Activated CD4-positive, alpha-beta T cell treated with anti-CD3 and anti-CD28 coated beads, Interleukin-2, amount 10 ng/mL, durations not matched to agents 24 days and 14 days (primary cell): ENCODE data around the gene GCNT2. TPM values are rescaled to one million over a fixed set of nuclear protein-coding genes. Genes with fewer than 3 reads are reported as not detected.
"Not testable (repeated sequence)": the region's sequence is repeated elsewhere in the genome, so short reads cannot be mapped to it uniquely, and the experiment has no call there.

Source experiments
- DNase-seq: peaks from one replicate; pipeline ENCODE4 v3.0.0; 2022
- H3K27ac Mint-ChIP-seq: one replicate; pipeline ENCODE4 v1.8.0; 2022; ENCODE audit warnings: mild to moderate bottlenecking, mixed read lengths
- H3K27me3 Mint-ChIP-seq: one replicate; pipeline ENCODE4 v1.8.0; 2022; ENCODE audit warnings: mixed read lengths
- H3K36me3 Mint-ChIP-seq: one replicate; pipeline ENCODE4 v1.8.0; 2022; ENCODE audit warnings: low read depth, mild to moderate bottlenecking, mixed read lengths
- H3K4me1 Mint-ChIP-seq: one replicate; pipeline ENCODE4 v1.8.0; 2021; ENCODE audit warnings: mixed read lengths
- H3K4me3 Mint-ChIP-seq: one replicate; pipeline ENCODE4 v1.8.0; 2022; ENCODE audit warnings: mild to moderate bottlenecking, moderate library complexity, mixed read lengths
- H3K9me3 Mint-ChIP-seq: one replicate; pipeline ENCODE4 v1.8.0; 2021; ENCODE audit warnings: mixed read lengths
- intact Hi-C: fragments of 100-400 bp; cut with micrococcal nuclease; formaldehyde crosslinking; loops from one replicate; pipeline ENCODE4 v1.15.1; 2023
- total RNA-seq: library from RNA; stranded (reverse); gene quantifications from 2 replicates; pipeline ENCODE4 v1.2.3, GENCODE V29; 2022

GCNT2 gene
- total RNA-seq, 1 donor from 2014 or later: 2.5 TPM

- peaks cover 18% of the 10 kb centered on the region for H3K9me3 Mint-ChIP-seq
- no peaks in the 10 kb centered on the region for H3K4me1 Mint-ChIP-seq
- peaks cover 37% of the 10 kb centered on the region for H3K36me3 Mint-ChIP-seq
- H3K27me3 Mint-ChIP-seq: no peaks in the 10 kb centered on the region
- intact Hi-C loops: no loop called here
- DNase-seq: no peak
- no peak overlapping the region for H3K27ac Mint-ChIP-seq
- no peak overlapping the region for H3K4me3 Mint-ChIP-seq
Measured at GRCh38 chr6:10626154-10626741, 105.1 kb downstream of the GCNT2 start.

GRCh38 chr6:10627800-10628199 is 106.6 kb downstream of the GCNT2 start:
- no peak for DNase-seq
- H3K36me3 Mint-ChIP-seq: peaks cover 27% of the 10 kb centered on the region
- intact Hi-C loops: no loop called here
- no peaks in the 10 kb centered on the region for H3K27me3 Mint-ChIP-seq
- no peaks in the 10 kb centered on the region for H3K4me1 Mint-ChIP-seq
- H3K4me3 Mint-ChIP-seq: no peak overlapping the region
- H3K9me3 Mint-ChIP-seq: peaks cover 14% of the 10 kb centered on the region
- H3K27ac Mint-ChIP-seq: no peak overlapping the region

GRCh38 chr6:10630178-10630577 is 109.0 kb downstream of the GCNT2 start:
- DNase-seq: no peak
- Mint-ChIP-seq H3K4me1 (peaks cover 6% of the 10 kb centered on the region), H3K4me3 (no peak overlapping the region), H3K27me3 (no peaks in the 10 kb centered on the region), H3K27ac (no peak overlapping the region), H3K9me3 (peaks cover 1% of the 10 kb centered on the region), H3K36me3 (peaks cover 9% of the 10 kb centered on the region)
- intact Hi-C loops: no loop called here

- intact Hi-C loops: no loop called here
- H3K27me3 Mint-ChIP-seq: no peaks in the 10 kb centered on the region
- no peak overlapping the region for H3K27ac Mint-ChIP-seq
- H3K9me3 Mint-ChIP-seq: peaks cover 3% of the 10 kb centered on the region
- H3K4me3 Mint-ChIP-seq: no peak overlapping the region
- H3K36me3 Mint-ChIP-seq: peaks cover 1% of the 10 kb centered on the region
- peaks cover 6% of the 10 kb centered on the region for H3K4me1 Mint-ChIP-seq
- DNase-seq: no peak
Measured at GRCh38 chr6:10633216-10633615, 112.1 kb downstream of the GCNT2 start.

GRCh38 chr6:10640412-10640811 is 119.3 kb downstream of the GCNT2 start:
- peaks cover 6% of the 10 kb centered on the region for H3K4me1 Mint-ChIP-seq
- no peaks in the 10 kb centered on the region for H3K36me3 Mint-ChIP-seq
- H3K9me3 Mint-ChIP-seq: peaks cover 9% of the 10 kb centered on the region
- no peak overlapping the region for H3K27ac Mint-ChIP-seq
- H3K27me3 Mint-ChIP-seq: peaks cover 19% of the 10 kb centered on the region
- no peak overlapping the region for H3K4me3 Mint-ChIP-seq
- intact Hi-C loops: no loop called here
- no peak for DNase-seq

- H3K36me3 Mint-ChIP-seq: no peaks in the 10 kb centered on the region
- intact Hi-C loops: no loop called here
- no peak overlapping the region for H3K4me3 Mint-ChIP-seq
Measured at GRCh38 chr6:10641528-10641927, 120.4 kb downstream of the GCNT2 start.

GRCh38 chr6:10643201-10643651 is 122.1 kb downstream of the GCNT2 start:
- H3K4me1 Mint-ChIP-seq: peaks cover 6% of the 10 kb centered on the region
- H3K4me3 Mint-ChIP-seq: no peak overlapping the region
- peaks cover 23% of the 10 kb centered on the region for H3K27me3 Mint-ChIP-seq
- no peak for DNase-seq
- H3K9me3 Mint-ChIP-seq: peaks cover 6% of the 10 kb centered on the region
- no peak overlapping the region for H3K27ac Mint-ChIP-seq
- intact Hi-C loops: no loop called here
- no peaks in the 10 kb centered on the region for H3K36me3 Mint-ChIP-seq

More at GRCh38 chr6:10641528-10641927, 120.4 kb downstream of the GCNT2 start:
- no peak for DNase-seq
- Mint-ChIP-seq H3K9me3 (peaks cover 6% of the 10 kb centered on the region), H3K4me1 (peaks cover 6% of the 10 kb centered on the region), H3K27me3 (peaks cover 19% of the 10 kb centered on the region), H3K27ac (no peak overlapping the region)

- peaks cover 6% of the 10 kb centered on the region for H3K4me1 Mint-ChIP-seq
- DNase-seq: no peak
- H3K4me3 Mint-ChIP-seq: no peak overlapping the region
- no peak overlapping the region for H3K27ac Mint-ChIP-seq
- intact Hi-C loops: no loop called here
- peaks cover 20% of the 10 kb centered on the region for H3K27me3 Mint-ChIP-seq
- H3K9me3 Mint-ChIP-seq: peaks cover 4% of the 10 kb centered on the region
- no peaks in the 10 kb centered on the region for H3K36me3 Mint-ChIP-seq
Measured at GRCh38 chr6:10644225-10644624, 123.1 kb downstream of the GCNT2 start.

- Mint-ChIP-seq H3K4me3 (peak overlapping the region; percentile 63), H3K27ac (peak overlapping the region; percentile 46), H3K4me1 (peaks cover 16% of the 10 kb centered on the region), H3K36me3 (no peaks in the 10 kb centered on the region), H3K9me3 (peaks cover 8% of the 10 kb centered on the region), H3K27me3 (peaks cover 29% of the 10 kb centered on the region)
- intact Hi-C loops: loop anchor here (5.0 to 10.0 kb wide), 3 partner anchors 128 to 182 kb away; partner anchors contain the start of gene MAK
- peak; percentile 83 for DNase-seq
Measured at GRCh38 chr6:10655508-10656055, 134.4 kb downstream of the GCNT2 start.

GRCh38 chr6:10658910-10659698 is 138.0 kb downstream of the GCNT2 start:
- no peaks in the 10 kb centered on the region for H3K36me3 Mint-ChIP-seq
- no peak overlapping the region for H3K4me3 Mint-ChIP-seq
- DNase-seq: no peak
- peaks cover 15% of the 10 kb centered on the region for H3K27me3 Mint-ChIP-seq
- peaks cover 16% of the 10 kb centered on the region for H3K4me1 Mint-ChIP-seq
- intact Hi-C loops: loop anchor here (5.0 to 10.0 kb wide), 3 partner anchors 132 to 178 kb away; partner anchors contain the start of gene MAK
- H3K9me3 Mint-ChIP-seq: peaks cover 5% of the 10 kb centered on the region
- no peak overlapping the region for H3K27ac Mint-ChIP-seq

- Mint-ChIP-seq H3K4me3 (no peak overlapping the region), H3K36me3 (no peaks in the 10 kb centered on the region), H3K27ac (no peak overlapping the region), H3K9me3 (peaks cover 10% of the 10 kb centered on the region), H3K4me1 (peaks cover 16% of the 10 kb centered on the region), H3K27me3 (peaks cover 19% of the 10 kb centered on the region)
- intact Hi-C loops: loop anchor here (5.0 to 10.0 kb wide), 3 partner anchors 133 to 177 kb away; partner anchors contain the start of gene MAK
- DNase-seq: no peak
Measured at GRCh38 chr6:10659699-10660348, 138.7 kb downstream of the GCNT2 start.

GRCh38 chr6:10660431-10661191 is 139.5 kb downstream of the GCNT2 start:
- not testable (repeated sequence) for H3K4me3 Mint-ChIP-seq, H3K36me3 Mint-ChIP-seq

GRCh38 chr6:10662207-10662606 is 141.1 kb downstream of the GCNT2 start:
- Mint-ChIP-seq H3K4me1 (peaks cover 4% of the 10 kb centered on the region), H3K4me3 (no peak overlapping the region), H3K36me3 (no peaks in the 10 kb centered on the region), H3K27me3 (peaks cover 25% of the 10 kb centered on the region), H3K9me3 (peaks cover 19% of the 10 kb centered on the region), H3K27ac (no peak overlapping the region)
- intact Hi-C loops: no loop called here
- no peak for DNase-seq

More at GRCh38 chr6:10660431-10661191, 139.5 kb downstream of the GCNT2 start:
- H3K27me3 Mint-ChIP-seq: peaks cover 13% of the 10 kb centered on the region
- H3K4me1 Mint-ChIP-seq, intact Hi-C loops, DNase-seq, H3K27ac Mint-ChIP-seq: not testable (repeated sequence)
- H3K9me3 Mint-ChIP-seq: peaks cover 10% of the 10 kb centered on the region
